H1 (cell line): Measurements from ENCODE around the gene TAPT1. TPM values are rescaled to one million over a fixed set of nuclear protein-coding genes. Genes with fewer than 3 reads are reported as not detected.

Experiments used
- CTCF ChIA-PET: fragments of 300-600 bp; sonication (Branson Sonifier 250); formaldehyde crosslinking; loops from one replicate; lab custom pipeline; 2021; ENCODE audit not compliant: partially characterized antibody; lab: Charles Lee
- POLR2A ChIA-PET: fragments of 300-600 bp; sonication (Branson Sonifier 250); formaldehyde crosslinking; loops from one replicate; lab custom pipeline; 2021; ENCODE audit warnings: inconsistent platforms; ENCODE audit not compliant: partially characterized antibody; lab: Charles Lee
- DNase-seq, 2 experiments: peaks; one replicate each; pipeline versions ENCODE4 v3.0.0 to v3.0.0-alpha.2; 2010 to 2022; ENCODE audit warnings: low spot score in 2 of 2, low read depth in 1 of 2, mixed read lengths in 1 of 2
- FAIRE-seq: peaks from 2 replicates; lab custom pipeline; 2011; peaks lifted over from hg19 to GRCh38; lab: Jason Lieb, UNC
- H2AFZ ChIP-seq: 2 replicates; pipeline ENCODE4 v1.8.1; 2012; ENCODE audit warnings: low read length, inconsistent platforms
- H2AK5ac ChIP-seq: 2 replicates; pipeline ENCODE4 v1.6.1; 2013; ENCODE audit warnings: low read depth, low read length
- H2BK120ac ChIP-seq: replicated peaks from 2 replicates; pipeline ENCODE3; 2013; ENCODE audit warnings: low read depth, low read length, inconsistent platforms
- H2BK12ac ChIP-seq: 2 replicates; pipeline ENCODE4 v1.6.1; 2013; ENCODE audit warnings: low read depth, low read length
- H2BK15ac ChIP-seq: 2 replicates; pipeline ENCODE4 v1.6.1; 2013; ENCODE audit warnings: low read length
- H2BK20ac ChIP-seq: 2 replicates; pipeline ENCODE4 v1.6.1; 2013; ENCODE audit warnings: low read length
- H2BK5ac ChIP-seq: 2 replicates; pipeline ENCODE4 v1.6.1; 2013; ENCODE audit warnings: low read depth, low read length
- H3K14ac ChIP-seq: 2 replicates; pipeline ENCODE4 v1.6.1; 2013; ENCODE audit warnings: inconsistent platforms; ENCODE audit not compliant: insufficient read length
- H3K18ac ChIP-seq: 2 replicates; pipeline ENCODE4 v1.6.1; 2013; ENCODE audit warnings: low read length; ENCODE audit errors: extremely low read depth
- H3K23ac ChIP-seq: 2 replicates; pipeline ENCODE4 v1.6.1; 2013; ENCODE audit warnings: inconsistent platforms; ENCODE audit not compliant: insufficient read length
- H3K23me2 ChIP-seq: 2 replicates; pipeline ENCODE4 v1.6.1; 2013; ENCODE audit warnings: low read depth, low read length
- H3K27ac ChIP-seq: 2 replicates; pipeline ENCODE4 v1.6.1; 2011; ENCODE audit warnings: low read depth, low read length, inconsistent platforms
- H3K27me3 ChIP-seq, 4 experiments: replicated peaks in 1 of 4; 1 replicate in 1 of 4; 2 replicates in 3 of 4; pipeline versions ENCODE4 v1.6.1 to v1.8.1; 2011 to 2013; ENCODE audit warnings: low read length in 3 of 4, mild to moderate bottlenecking in 3 of 4, inconsistent platforms in 2 of 4, mixed read lengths in 2 of 4, moderate library complexity in 1 of 4; ENCODE audit not compliant: control insufficient read depth in 3 of 4, insufficient read depth in 3 of 4; ENCODE audit errors: extremely low read depth in 1 of 4
- H3K36me3 ChIP-seq, 4 experiments: 2 replicates each; pipeline versions ENCODE4 v1.6.1 to v1.8.1; 2011 to 2013; ENCODE audit warnings: mild to moderate bottlenecking in 4 of 4, low read length in 3 of 4, moderate library complexity in 2 of 4, control low read depth in 1 of 4, inconsistent platforms in 1 of 4; ENCODE audit not compliant: insufficient read depth in 4 of 4, control insufficient read depth in 2 of 4
- H3K4ac ChIP-seq: replicated peaks from 2 replicates; pipeline ENCODE3; 2013; ENCODE audit warnings: low read length, low read depth, mixed read lengths, inconsistent platforms; ENCODE audit not compliant: insufficient read length
- H3K4me1 ChIP-seq, 4 experiments: replicated peaks in 1 of 4; 1 replicate in 1 of 4; 2 replicates in 3 of 4; pipeline versions ENCODE4 v1.6.1 to v1.8.1; 2011 to 2013; ENCODE audit warnings: low read length in 3 of 4, inconsistent platforms in 2 of 4, mixed read lengths in 1 of 4; ENCODE audit not compliant: insufficient read depth in 4 of 4, control insufficient read depth in 3 of 4
- H3K4me2 ChIP-seq, 2 experiments: 2 replicates each; pipeline versions ENCODE4 v1.6.1 to v1.8.1; 2011 to 2013; ENCODE audit warnings: low read depth in 2 of 2, low read length in 2 of 2, control low read depth in 1 of 2, inconsistent platforms in 1 of 2, mild to moderate bottlenecking in 1 of 2; ENCODE audit not compliant: insufficient read depth in 1 of 2
- H3K4me3 ChIP-seq, 4 experiments: fragments of 200-600, 300-600 bp in 1 of 4; sonication (generic), shearing (Covaris generic), sonication (Bioruptor Twin) in 1 of 4; 2 replicates each; pipeline versions ENCODE4 v1.5.1 to v1.8.1; 2011 to 2016; ENCODE audit warnings: low read length in 4 of 4, low read depth in 3 of 4, control low read depth in 2 of 4, inconsistent platforms in 2 of 4, mild to moderate bottlenecking in 2 of 4, mixed read lengths in 1 of 4, moderate library complexity in 1 of 4; ENCODE audit not compliant: insufficient read depth in 2 of 4; ENCODE audit errors: extremely low read depth in 1 of 4
- H3K56ac ChIP-seq: replicated peaks from 2 replicates; pipeline ENCODE3; 2013; ENCODE audit warnings: low read depth, mild to moderate bottlenecking, mixed read lengths, low read length, inconsistent platforms; ENCODE audit not compliant: insufficient read length
- H3K79me1 ChIP-seq: 2 replicates; pipeline ENCODE4 v1.6.1; 2013; ENCODE audit warnings: low read depth, low read length, control low read depth
- H3K79me2 ChIP-seq, 2 experiments: 2 replicates each; pipeline versions ENCODE4 v1.6.1 to v1.8.1; 2012 to 2013; ENCODE audit warnings: low read length in 2 of 2, mild to moderate bottlenecking in 2 of 2, inconsistent platforms in 1 of 2; ENCODE audit not compliant: insufficient read depth in 2 of 2, control insufficient read depth in 1 of 2
- H3K9ac ChIP-seq, 4 experiments: replicated peaks in 1 of 4; 1 replicate in 1 of 4; 2 replicates in 3 of 4; pipeline versions ENCODE4 v1.6.1 to v1.8.1; 2011 to 2013; ENCODE audit warnings: low read depth in 3 of 4, low read length in 3 of 4, control low read depth in 2 of 4, mild to moderate bottlenecking in 2 of 4, moderate library complexity in 2 of 4, inconsistent platforms in 1 of 4; ENCODE audit errors: extremely low read depth in 1 of 4
- H3K9me3 ChIP-seq, 2 experiments: 2 replicates each; pipeline versions ENCODE4 v1.6.1 to v1.8.1; 2012 to 2013; ENCODE audit warnings: mild to moderate bottlenecking in 2 of 2, moderate library complexity in 2 of 2, control low read depth in 1 of 2, inconsistent platforms in 1 of 2, low read depth in 1 of 2, low read length in 1 of 2, mixed read lengths in 1 of 2; ENCODE audit not compliant: insufficient read depth in 2 of 2
- H4K20me1 ChIP-seq, 2 experiments: replicated peaks in 1 of 2; 2 replicates each; pipeline versions ENCODE3 to v1.8.1; 2011 to 2013; ENCODE audit warnings: inconsistent platforms in 2 of 2, low read length in 2 of 2, mild to moderate bottlenecking in 1 of 2; ENCODE audit not compliant: insufficient read depth in 2 of 2, control insufficient read depth in 1 of 2
- H4K5ac ChIP-seq: 2 replicates; pipeline ENCODE4 v1.6.1; 2013; ENCODE audit warnings: low read length, low read depth, mixed read lengths, inconsistent platforms; ENCODE audit not compliant: insufficient read length
- H4K8ac ChIP-seq: 2 replicates; pipeline ENCODE4 v1.8.0; 2013; ENCODE audit warnings: mild to moderate bottlenecking, moderate library complexity, low read length, inconsistent platforms; ENCODE audit not compliant: insufficient read depth; ENCODE audit errors: extremely low read depth
- H4K91ac ChIP-seq: replicated peaks from 2 replicates; pipeline ENCODE3; 2013; ENCODE audit warnings: low read length, mixed read lengths, inconsistent platforms; ENCODE audit not compliant: insufficient read length
- CHD2 ChIP-seq: IDR thresholded peaks from 2 replicates; pipeline ENCODE4 v1.6.1; 2012; ENCODE audit warnings: low read length, improper control_type of control experiment
- E2F6 ChIP-seq: IDR thresholded peaks from 2 replicates; pipeline ENCODE4 v1.6.1; 2012; ENCODE audit warnings: inconsistent platforms
- GTF2F1 ChIP-seq: IDR thresholded peaks from 2 replicates; pipeline ENCODE4 v1.6.1; 2012; ENCODE audit warnings: low read depth, low read length, improper control_type of control experiment, borderline replicate concordance
- KDM4A ChIP-seq: IDR thresholded peaks from one replicate; pipeline ENCODE4 v1.7.1; 2012; ENCODE audit warnings: low read depth, mild to moderate bottlenecking, moderate library complexity, low read length, inconsistent platforms; ENCODE audit not compliant: severe bottlenecking
- PHF8 ChIP-seq: fragments of 200-600 bp; sonication (generic); conservative IDR thresholded peaks from 2 replicates; pipeline ENCODE4 v1.7.1; 2012; ENCODE audit warnings: low read depth, mild to moderate bottlenecking, inconsistent platforms, low read length, moderate library complexity
- WGBS, 2 experiments: shearing (Covaris generic) in 1 of 2; methylation state at CpG; one replicate each; pipeline versions ENCODE4 v1.1.6 to v1.1.7; 2013 to 2015; ENCODE audit warnings: low lambda C conversion rate in 2 of 2, mixed read lengths in 2 of 2, inconsistent platforms in 1 of 2, low coverage in 1 of 2, missing lambda C conversion rate in 1 of 2; ENCODE audit not compliant: insufficient replicate concordance in 2 of 2, insufficient coverage in 1 of 2, insufficient read length in 1 of 2; ENCODE audit errors: extremely low coverage in 1 of 2, missing lambda C conversion rate in 1 of 2; 5-methylcytosine and 5-hydroxymethylcytosine counted together
- polyA plus RNA-seq, 7 experiments: library from polyadenylated mRNA; depleted of rRNA in 3 of 7; stranded (reverse) in 5 of 7; unstranded in 2 of 7; fragments of >200 nt in 5 of 7; fragments of 200-250 nt in 2 of 7; gene quantifications; 1 replicate in 5 of 7; 2 replicates in 1 of 7; 4 replicates in 1 of 7; pipeline versions ENCODE4 v1.2.1 to v1.2.3, GENCODE V29; 2011 to 2013; ENCODE audit warnings: missing spikeins in 2 of 7, mixed read lengths in 2 of 7
- total RNA-seq: library from RNA; stranded (reverse); fragmentation: NEBNext Ultra II Directional; extraction: Animal tissue kit (Norgen Biotek cat#: 25700); gene quantifications from 2 replicates; pipeline ENCODE4 v1.2.1, GENCODE V29; 2021

TAPT1 gene
- total and polyA plus RNA-seq, 2 of the 8 experiments (the other 6 are each of a cell fraction or from before 2014, with no cell fraction given), result 4.2 to 15.3 TPM

- no peak for FAIRE-seq
These were observed 87.0 kb downstream of the TAPT1 start for GRCh38 chr4:16139066-16139945.

More at GRCh38 chr4:16139066-16139945, 87.0 kb downstream of the TAPT1 start:
- no peak overlapping the region for H2BK5ac ChIP-seq
- H3K9ac ChIP-seq, result no peak overlapping the region
- no peak overlapping the region for H3K23ac ChIP-seq
- no peaks in the 10 kb centered on the region; the same call in 1 of the 2 replicates for H3K23me2 ChIP-seq
- no peak overlapping the region for H4K5ac ChIP-seq
- H2BK15ac ChIP-seq, result no peak overlapping the region
- no peak overlapping the region for H4K91ac ChIP-seq
- H4K8ac ChIP-seq, result no peak overlapping the region
- no peaks in the 10 kb centered on the region for H3K4me1 ChIP-seq
- peaks cover 6% of the 10 kb centered on the region in 2 experiments; a peak in 3 of 4 replicates for H3K9me3 ChIP-seq
- H3K4me2 ChIP-seq, result no peak overlapping the region
- H2AK5ac ChIP-seq, result no peak overlapping the region
- ChIA-PET POLR2A (no interaction called here), CTCF (interaction anchor here (0.9 to 1.8 kb wide), 5 partner anchors 8 to 50 kb away, joined by 3 to 6 read pairs (median 4); no protein-coding TSS in a partner anchor)
- no peak overlapping the region for H3K4ac ChIP-seq
- H3K27ac ChIP-seq, result no peak overlapping the region
- no peaks in the 10 kb centered on the region for H3K79me2 ChIP-seq
- no peaks in the 10 kb centered on the region for H3K36me3 ChIP-seq
- TF ChIP-seq GTF2F1 (no peak), PHF8 (no peak), E2F6 (no peak), KDM4A (no peak), CHD2 (no peak)
- no peak for DNase-seq
- 93% methylated on average over 8 of the region's 8 CpGs; no CpG with 5 or more reads in 1 of the 2 experiments for WGBS, 2 experiments
- no peak overlapping the region for H2BK12ac ChIP-seq
- H4K20me1 ChIP-seq, result no peaks in the 10 kb centered on the region
- H3K4me3 ChIP-seq, result no peak overlapping the region
- no peak overlapping the region for H2AFZ ChIP-seq
- H2BK20ac ChIP-seq, result no peak overlapping the region
- no peak overlapping the region for H2BK120ac ChIP-seq
- no peak overlapping the region for H3K18ac ChIP-seq
- H3K79me1 ChIP-seq, result no peaks in the 10 kb centered on the region
- no peak overlapping the region for H3K56ac ChIP-seq
- H3K27me3 ChIP-seq, result no peaks in the 10 kb centered on the region
- H3K14ac ChIP-seq, result no peak overlapping the region
